Dermis microvascular lymphatic vessel endothelial cell (primary cell): ENCODE measurements around the gene SPN. TPM values are rescaled to one million over a fixed set of nuclear protein-coding genes. Genes with fewer than 3 reads are reported as not detected.
"Not testable (repeated sequence)": the region's sequence is repeated elsewhere in the genome, so short reads cannot be mapped to it uniquely, and the experiment has no call there.

Source experiments
- DNase-seq, 2 donors: peaks; one replicate each; pipeline versions ENCODE4 v3.0.0 to v3.0.0-alpha.2; 2010; ENCODE audit warnings: low read depth in 2 of 2
- total RNA-seq: library from RNA; depleted of rRNA; stranded (reverse); fragments of >200 nt; gene quantifications from 2 replicates; pipeline ENCODE4 v1.2.1, GENCODE V29; 2014

The SPN gene
- total RNA-seq, 1 donor from 2014 or later: not detected

- no peak for DNase-seq
Measured at GRCh38 chr16:29645694-29646187, 17.3 kb upstream of the SPN start.

- no peak for DNase-seq
Measured at GRCh38 chr16:29646947-29647346, 16.1 kb upstream of the SPN start.

GRCh38 chr16:29649588-29650494 is 13.2 kb upstream of the SPN start:
- no peak for DNase-seq

GRCh38 chr16:29650771-29651170 is 12.3 kb upstream of the SPN start:
- no peak for DNase-seq

- DNase-seq: no peak
Measured at GRCh38 chr16:29651774-29652349, 11.2 kb upstream of the SPN start.

- DNase-seq: no peak
Measured at GRCh38 chr16:29653471-29653870, 9.6 kb upstream of the SPN start.

- DNase-seq: not testable (repeated sequence)
Measured at GRCh38 chr16:29653890-29654289, 9.2 kb upstream of the SPN start.

GRCh38 chr16:29656688-29657523 is 6.1 kb upstream of the SPN start:
- no peak for DNase-seq

- no peak for DNase-seq
Measured at GRCh38 chr16:29658705-29659104, 4.3 kb upstream of the SPN start.

GRCh38 chr16:29662000-29662728 is 883 bp upstream of the SPN start:
- DNase-seq: no peak

GRCh38 chr16:29662729-29663015 is 375 bp upstream of the SPN start:
- DNase-seq: no peak

- no peak for DNase-seq
Measured at GRCh38 chr16:29663807-29664090, 702 bp downstream of the SPN start.

- no peak for DNase-seq
Measured at GRCh38 chr16:29664091-29664921, 1.3 kb downstream of the SPN start.

GRCh38 chr16:29665294-29666077 is 2.4 kb downstream of the SPN start:
- DNase-seq: no peak

- DNase-seq: not testable (repeated sequence)
Measured at GRCh38 chr16:29667322-29667610, 4.2 kb downstream of the SPN start.

- no peak for DNase-seq
Measured at GRCh38 chr16:29667755-29668154, 4.7 kb downstream of the SPN start.

GRCh38 chr16:29668267-29668666 is 5.2 kb downstream of the SPN start:
- DNase-seq: no peak

GRCh38 chr16:29673501-29673900 is 10.5 kb downstream of the SPN start:
- no peak for DNase-seq

- no peak for DNase-seq
Measured at GRCh38 chr16:29674188-29674587, 11.1 kb downstream of the SPN start.
